ENCODE data around the gene TRIM25. TPM values are rescaled to one million over a fixed set of nuclear protein-coding genes. Genes with fewer than 3 reads are reported as not detected.
A peak's percentile ranks its signal among the peaks of the same experiment; 100 is the strongest.

The TRIM25 gene
- polyA plus RNA-seq, 1 of the 3 experiments (the other 2 are of a cell fraction), result 17.1 TPM

DNA sequence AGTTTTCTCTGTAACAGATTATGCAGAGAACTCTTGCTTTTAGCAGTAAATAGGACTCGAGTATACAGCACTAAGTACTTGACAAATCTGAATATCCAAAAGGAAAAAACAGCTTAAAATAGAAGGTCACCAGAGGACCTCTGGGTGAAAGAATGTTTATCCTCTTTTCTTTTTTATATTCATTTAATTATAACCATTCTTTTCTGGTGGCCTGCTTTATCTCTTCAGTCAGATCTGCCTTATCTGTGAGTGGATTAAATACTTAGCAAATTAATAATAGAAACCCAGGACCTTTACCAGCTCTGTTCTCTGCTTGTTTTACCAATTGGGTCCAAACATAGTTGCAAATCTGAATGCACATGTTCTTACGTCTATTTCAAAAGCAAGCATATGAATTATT lies 71.3 kb downstream of the TRIM25 start:
- H3K4me1 ChIP-seq (ENCODE audit: control insufficient read depth in 1 of 2, insufficient read depth in 2 of 2, low read depth in 1 of 2, low read length in 1 of 2), result peaks cover 3 to 7% of the 10 kb centered on the region in 2 experiments; a peak in 2 of 4 replicates
- CTCF ChIA-PET, result interaction anchor here (1.3 to 4.0 kb wide), 2 partner anchors 7 to 71 kb away, joined by 4 to 16 read pairs; partner anchors contain the start of gene TRIM25
- POLR2A ChIA-PET, result no interaction called here
- H3F3A ChIP-seq (replicated peaks; ENCODE audit: insufficient read depth), result peaks cover 3% of the 10 kb centered on the region
- H3K9me2 ChIP-seq, result no peaks in the 10 kb centered on the region; the same call in 1 of the 2 replicates
- WGBS (ENCODE audit: low lambda C conversion rate), result 63% methylated on average over 2 of the region's 2 CpGs
- peak overlapping the region in 1 of 2 experiments; percentile 54; a peak in 1 of 4 replicates for H3K27ac ChIP-seq (ENCODE audit: low read depth in 2 of 2, low read length in 1 of 2)
- H3K4me2 ChIP-seq, result no peak overlapping the region
- H3K9me3 ChIP-seq, result no peaks in the 10 kb centered on the region
- H3K36me3 ChIP-seq (replicated peaks in 1 of 2; ENCODE audit: control insufficient read depth in 1 of 2, insufficient read depth in 2 of 2, low read length in 1 of 2), result peaks cover 14 to 41% of the 10 kb centered on the region in 2 experiments
- no peak overlapping the region for H3K4me3 ChIP-seq (ENCODE audit: low read depth in 2 of 2, low read length in 1 of 2)
- H4K20me1 ChIP-seq (ENCODE audit: insufficient read depth), result no peaks in the 10 kb centered on the region
- H3K9ac ChIP-seq, result no peak overlapping the region
- DNase-seq, result no peak
- TF ChIP-seq CHD2 (IDR thresholded peaks at IDR 0.05; ENCODE audit: low read length, partially characterized antibody) (no peak), MEF2A (IDR thresholded peaks at IDR 0.05; ENCODE audit: borderline replicate concordance, low read depth) (no peak), GABPA (IDR thresholded peaks at IDR 0.05; ENCODE audit: low read depth) (no peak), YY1 (IDR thresholded peaks at IDR 0.05; ENCODE audit: low read depth) (no peak), FOXM1 (IDR thresholded peaks at IDR 0.05; ENCODE audit: low read depth) (no peak), RFX5 (IDR thresholded peaks at IDR 0.05; ENCODE audit: low read length) (no peak), TCF12 (IDR thresholded peaks at IDR 0.05) (peak; percentile 53; the same call in 1 of the 2 replicates), SMC3 (IDR thresholded peaks at IDR 0.05; ENCODE audit: low read depth, low read length) (no peak), NFIC (IDR thresholded peaks at IDR 0.05; ENCODE audit: borderline replicate concordance) (no peak), MXI1 (IDR thresholded peaks at IDR 0.05; ENCODE audit: low read depth, low read length) (no peak), RXRA (IDR thresholded peaks at IDR 0.05; ENCODE audit: borderline replicate concordance, low read depth) (0 out of 2 replicates have a peak, but pooled peaks have one; percentile 14), ELF1 (IDR thresholded peaks at IDR 0.05) (no peak), RCOR1 (IDR thresholded peaks at IDR 0.05; ENCODE audit: low read length) (peak; percentile 75; the same call in 1 of the 2 replicates), GATA2 (CRISPR knock-in tag; IDR thresholded peaks at IDR 0.05) (0 out of 2 replicates have a peak, but pooled peaks have one; percentile 8), FOXJ3 (CRISPR knock-in tag; IDR thresholded peaks at IDR 0.05) (no peak), EP300 (IDR thresholded peaks at IDR 0.05; ENCODE audit: borderline replicate concordance in 1 of 2, low read depth in 1 of 2, low read length in 1 of 2) (peak in 1 of 2 experiments; percentile 50; a peak in 1 of 4 replicates), RAD21 (IDR thresholded peaks at IDR 0.05; ENCODE audit: low read length) (no peak), TAF1 (IDR thresholded peaks at IDR 0.05; ENCODE audit: borderline replicate concordance, low read depth, low read length) (no peak), TEAD4 (IDR thresholded peaks at IDR 0.05; ENCODE audit: borderline replicate concordance, insufficient read depth) (no peak), POLR2AphosphoS5 (IDR thresholded peaks at IDR 0.05; ENCODE audit: low read depth, low read length) (no peak), FOSL2 (IDR thresholded peaks at IDR 0.05; ENCODE audit: borderline replicate concordance, low read depth) (no peak)
- TF ChIP-seq, protein P1, sequence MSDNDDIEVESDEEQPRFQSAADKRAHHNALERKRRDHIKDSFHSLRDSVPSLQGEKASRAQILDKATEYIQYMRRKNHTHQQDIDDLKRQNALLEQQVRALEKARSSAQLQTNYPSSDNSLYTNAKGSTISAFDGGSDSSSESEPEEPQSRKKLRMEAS (IDR thresholded peaks at IDR 0.05; ENCODE audit: low read depth), result no peak
- TF ChIP-seq, protein P2, sequence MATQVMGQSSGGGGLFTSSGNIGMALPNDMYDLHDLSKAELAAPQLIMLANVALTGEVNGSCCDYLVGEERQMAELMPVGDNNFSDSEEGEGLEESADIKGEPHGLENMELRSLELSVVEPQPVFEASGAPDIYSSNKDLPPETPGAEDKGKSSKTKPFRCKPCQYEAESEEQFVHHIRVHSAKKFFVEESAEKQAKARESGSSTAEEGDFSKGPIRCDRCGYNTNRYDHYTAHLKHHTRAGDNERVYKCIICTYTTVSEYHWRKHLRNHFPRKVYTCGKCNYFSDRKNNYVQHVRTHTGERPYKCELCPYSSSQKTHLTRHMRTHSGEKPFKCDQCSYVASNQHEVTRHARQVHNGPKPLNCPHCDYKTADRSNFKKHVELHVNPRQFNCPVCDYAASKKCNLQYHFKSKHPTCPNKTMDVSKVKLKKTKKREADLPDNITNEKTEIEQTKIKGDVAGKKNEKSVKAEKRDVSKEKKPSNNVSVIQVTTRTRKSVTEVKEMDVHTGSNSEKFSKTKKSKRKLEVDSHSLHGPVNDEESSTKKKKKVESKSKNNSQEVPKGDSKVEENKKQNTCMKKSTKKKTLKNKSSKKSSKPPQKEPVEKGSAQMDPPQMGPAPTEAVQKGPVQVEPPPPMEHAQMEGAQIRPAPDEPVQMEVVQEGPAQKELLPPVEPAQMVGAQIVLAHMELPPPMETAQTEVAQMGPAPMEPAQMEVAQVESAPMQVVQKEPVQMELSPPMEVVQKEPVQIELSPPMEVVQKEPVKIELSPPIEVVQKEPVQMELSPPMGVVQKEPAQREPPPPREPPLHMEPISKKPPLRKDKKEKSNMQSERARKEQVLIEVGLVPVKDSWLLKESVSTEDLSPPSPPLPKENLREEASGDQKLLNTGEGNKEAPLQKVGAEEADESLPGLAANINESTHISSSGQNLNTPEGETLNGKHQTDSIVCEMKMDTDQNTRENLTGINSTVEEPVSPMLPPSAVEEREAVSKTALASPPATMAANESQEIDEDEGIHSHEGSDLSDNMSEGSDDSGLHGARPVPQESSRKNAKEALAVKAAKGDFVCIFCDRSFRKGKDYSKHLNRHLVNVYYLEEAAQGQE (IDR thresholded peaks at IDR 0.05; ENCODE audit: low read depth, low read length), result no peak
- TF ChIP-seq, protein P3, sequence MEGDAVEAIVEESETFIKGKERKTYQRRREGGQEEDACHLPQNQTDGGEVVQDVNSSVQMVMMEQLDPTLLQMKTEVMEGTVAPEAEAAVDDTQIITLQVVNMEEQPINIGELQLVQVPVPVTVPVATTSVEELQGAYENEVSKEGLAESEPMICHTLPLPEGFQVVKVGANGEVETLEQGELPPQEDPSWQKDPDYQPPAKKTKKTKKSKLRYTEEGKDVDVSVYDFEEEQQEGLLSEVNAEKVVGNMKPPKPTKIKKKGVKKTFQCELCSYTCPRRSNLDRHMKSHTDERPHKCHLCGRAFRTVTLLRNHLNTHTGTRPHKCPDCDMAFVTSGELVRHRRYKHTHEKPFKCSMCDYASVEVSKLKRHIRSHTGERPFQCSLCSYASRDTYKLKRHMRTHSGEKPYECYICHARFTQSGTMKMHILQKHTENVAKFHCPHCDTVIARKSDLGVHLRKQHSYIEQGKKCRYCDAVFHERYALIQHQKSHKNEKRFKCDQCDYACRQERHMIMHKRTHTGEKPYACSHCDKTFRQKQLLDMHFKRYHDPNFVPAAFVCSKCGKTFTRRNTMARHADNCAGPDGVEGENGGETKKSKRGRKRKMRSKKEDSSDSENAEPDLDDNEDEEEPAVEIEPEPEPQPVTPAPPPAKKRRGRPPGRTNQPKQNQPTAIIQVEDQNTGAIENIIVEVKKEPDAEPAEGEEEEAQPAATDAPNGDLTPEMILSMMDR (IDR thresholded peaks at IDR 0.05), result no peak
- TF ChIP-seq, protein P4, sequence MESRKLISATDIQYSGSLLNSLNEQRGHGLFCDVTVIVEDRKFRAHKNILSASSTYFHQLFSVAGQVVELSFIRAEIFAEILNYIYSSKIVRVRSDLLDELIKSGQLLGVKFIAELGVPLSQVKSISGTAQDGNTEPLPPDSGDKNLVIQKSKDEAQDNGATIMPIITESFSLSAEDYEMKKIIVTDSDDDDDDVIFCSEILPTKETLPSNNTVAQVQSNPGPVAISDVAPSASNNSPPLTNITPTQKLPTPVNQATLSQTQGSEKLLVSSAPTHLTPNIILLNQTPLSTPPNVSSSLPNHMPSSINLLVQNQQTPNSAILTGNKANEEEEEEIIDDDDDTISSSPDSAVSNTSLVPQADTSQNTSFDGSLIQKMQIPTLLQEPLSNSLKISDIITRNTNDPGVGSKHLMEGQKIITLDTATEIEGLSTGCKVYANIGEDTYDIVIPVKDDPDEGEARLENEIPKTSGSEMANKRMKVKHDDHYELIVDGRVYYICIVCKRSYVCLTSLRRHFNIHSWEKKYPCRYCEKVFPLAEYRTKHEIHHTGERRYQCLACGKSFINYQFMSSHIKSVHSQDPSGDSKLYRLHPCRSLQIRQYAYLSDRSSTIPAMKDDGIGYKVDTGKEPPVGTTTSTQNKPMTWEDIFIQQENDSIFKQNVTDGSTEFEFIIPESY (IDR thresholded peaks at IDR 0.05; ENCODE audit: borderline replicate concordance, low read depth), result no peak
- peaks cover 6% of the 10 kb centered on the region; the same call in 1 of the 2 replicates for H3K79me2 ChIP-seq (ENCODE audit: insufficient read depth)
- H3K27me3 ChIP-seq (ENCODE audit: insufficient read depth), result no peaks in the 10 kb centered on the region
- 0 out of 2 replicates have a peak overlapping the region, but pooled peaks have one; percentile 33 for H2AFZ ChIP-seq (ENCODE audit: low read depth)
